Breast epithelium (tissue), 3 donors: Measurements from ENCODE around the gene CCDC180.
"Not testable (repeated sequence)": the region's sequence is repeated elsewhere in the genome, so short reads cannot be mapped to it uniquely, and the experiment has no call there.

Source experiments
- CTCF ChIP-seq, 3 donors: fragments of 450-650 bp; IDR thresholded peaks; one replicate each; pipeline ENCODE4 v1.5.1; 2016 to 2017; ENCODE audit warnings: antibody characterized with exemption in 3 of 3, mild to moderate bottlenecking in 3 of 3, moderate library complexity in 3 of 3
- POLR2A ChIP-seq: fragments of 450-650 bp; IDR thresholded peaks from one replicate; pipeline ENCODE4 v1.6.1; 2016; ENCODE audit warnings: antibody characterized with exemption, mild to moderate bottlenecking, moderate library complexity
- POLR2AphosphoS5 ChIP-seq, 3 donors: sonication (generic); formaldehyde crosslinking; IDR thresholded peaks; one replicate each; pipeline ENCODE4 v1.6.1; 2017; ENCODE audit warnings: antibody characterized with exemption in 3 of 3

- TF ChIP-seq CTCF (IDR thresholded peaks at IDR 0.05); POLR2A; POLR2AphosphoS5 (IDR thresholded peaks at IDR 0.05): not testable (repeated sequence)
Measured at GRCh38 chr9:97335622-97336021, 28.2 kb downstream of the CCDC180 start.
